SH-SY5Y (cell line): Measurements from ENCODE around the gene ADCY6.

Experiments used
- GATA2 ChIP-seq: IDR thresholded peaks from 2 replicates; pipeline ENCODE4 v1.6.1; 2011; ENCODE audit warnings: mild to moderate bottlenecking, low read depth, low read length
- GATA3 ChIP-seq: IDR thresholded peaks from 2 replicates; pipeline ENCODE4 v1.6.1; 2011; ENCODE audit warnings: low read depth, mild to moderate bottlenecking, low read length, moderate library complexity

ADCY6 gene

GRCh38 chr12:48800971-48801370, 12.1 kb upstream of the ADCY6 start:
- no peak for TF ChIP-seq GATA3
- no peak for TF ChIP-seq GATA2

- TF ChIP-seq GATA3, result no peak
- TF ChIP-seq GATA2, result no peak
Observed at GRCh38 chr12:48800457-48800856, 11.6 kb upstream of the ADCY6 start.

- TF ChIP-seq GATA2, result no peak
- no peak for TF ChIP-seq GATA3
Observed at GRCh38 chr12:48796976-48797375, 8.1 kb upstream of the ADCY6 start.

- TF ChIP-seq GATA2 (no peak), GATA3 (no peak)
Observed at GRCh38 chr12:48795550-48796455, 6.9 kb upstream of the ADCY6 start.

GRCh38 chr12:48794870-48795269, 6.0 kb upstream of the ADCY6 start:
- no peak for TF ChIP-seq GATA2
- TF ChIP-seq GATA3, result no peak

GRCh38 chr12:48793696-48794095, 4.8 kb upstream of the ADCY6 start:
- TF ChIP-seq GATA2 (no peak), GATA3 (no peak)

- TF ChIP-seq GATA2, result no peak
- TF ChIP-seq GATA3, result no peak
Observed at GRCh38 chr12:48789858-48790326, 1.0 kb upstream of the ADCY6 start.

- TF ChIP-seq GATA3 (no peak), GATA2 (no peak)
Observed at GRCh38 chr12:48788524-48788853, 400 bp downstream of the ADCY6 start.

- TF ChIP-seq GATA2 (no peak), GATA3 (no peak)
Observed at GRCh38 chr12:48787791-48788523, 932 bp downstream of the ADCY6 start.

- TF ChIP-seq GATA2 (peak; percentile 33; the same call in 1 of the 2 replicates), GATA3 (no peak)
Observed at GRCh38 chr12:48786591-48787544, 2.0 kb downstream of the ADCY6 start.

GRCh38 chr12:48783432-48783831, 5.5 kb downstream of the ADCY6 start:
- TF ChIP-seq GATA2, result no peak
- TF ChIP-seq GATA3, result no peak

GRCh38 chr12:48782457-48783395, 6.2 kb downstream of the ADCY6 start:
- TF ChIP-seq GATA3 (no peak), GATA2 (no peak)
